ENCODE results near the gene PSIP1. TPM values are rescaled to one million over a fixed set of nuclear protein-coding genes. Genes with fewer than 3 reads are reported as not detected.
A peak's percentile ranks its signal among the peaks of the same experiment; 100 is the strongest.

The PSIP1 gene
- total and polyA plus RNA-seq, 9 of the 15 experiments (the other 6 are each of a cell fraction or from before 2014, with no cell fraction given), result 18.8 to 119 (median 59.9) TPM

DNA sequence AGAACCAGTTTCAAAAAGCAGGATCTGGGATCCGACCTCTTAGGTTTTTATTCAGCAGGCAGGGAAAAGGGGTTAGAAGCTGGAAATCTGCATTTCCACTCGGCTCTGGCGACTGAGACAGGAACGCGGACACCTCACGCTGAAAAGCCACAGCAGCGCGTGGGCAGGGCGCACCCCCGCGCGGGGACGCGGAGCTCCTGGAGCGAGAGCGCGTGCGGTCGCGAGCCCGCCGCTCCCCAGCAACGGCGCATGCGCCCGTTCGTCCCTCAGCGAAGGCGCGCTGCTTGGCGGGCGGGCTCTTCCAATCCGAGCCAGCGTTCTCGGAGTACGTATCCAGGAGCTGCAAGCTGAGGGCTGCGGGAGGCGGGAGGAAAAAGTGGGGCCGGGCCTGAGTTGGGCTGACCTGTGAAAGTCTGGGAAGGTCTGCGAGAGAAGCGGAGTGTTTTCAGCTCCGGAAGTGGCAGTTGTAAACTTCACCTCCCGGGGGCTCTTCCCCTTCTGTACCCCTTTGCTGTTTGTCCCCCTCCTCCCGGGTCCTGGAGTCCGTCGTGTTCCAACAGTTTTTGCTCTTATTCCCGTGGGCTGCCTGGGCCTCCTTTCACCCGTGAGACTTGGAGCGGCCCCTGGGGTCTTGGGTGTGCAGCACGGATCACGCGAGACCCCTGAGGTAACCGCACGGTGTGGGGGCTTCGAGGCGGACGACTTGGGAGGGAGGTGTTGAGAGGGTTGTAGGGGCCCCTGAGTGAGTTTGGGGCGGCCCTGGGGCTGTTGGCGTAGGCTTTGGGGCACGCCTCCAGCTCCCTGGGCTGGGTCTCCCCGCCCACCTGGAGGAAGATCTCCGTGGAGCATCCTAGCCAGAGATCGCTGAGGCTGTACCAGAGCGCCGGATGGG lies 42.1 kb upstream of the PSIP1 start, which contains the start of gene CCDC171:
TSS of gene CCDC171 (plus strand) at position 408 of the 892 bp plus-strand sequence. CDS start 11,046 bp downstream, outside the sequence.
- Histone ChIP-seq H3K9me1 (ENCODE audit: control insufficient read depth, insufficient read depth, low read length) (no peaks in the 10 kb centered on the region), H3K9ac (ENCODE audit: insufficient read depth in 1 of 2, low read depth in 2 of 2, low read length in 2 of 2) (peak within 1 kb of the TSS; percentile 61 to 90; a peak in 3 of 4 replicates), H3K4me1 (replicated peaks in 1 of 2; ENCODE audit: control insufficient read depth in 2 of 2, insufficient read depth in 2 of 2, low read length in 2 of 2) (peaks cover 0 to 12% of the 10 kb centered on the region in 2 experiments; a peak in 3 of 5 replicates), H3K4me2 (ENCODE audit: insufficient read depth, low read length) (peak within 1 kb of the TSS; percentile 88), H3K27ac (ENCODE audit: extremely low read depth, low read depth, low read length) (peak within 1 kb of the TSS; percentile 65), H3K27me3 (ENCODE audit: control insufficient read depth in 2 of 2, insufficient read depth in 2 of 2, low read length in 2 of 2) (no peaks in the 10 kb centered on the region), H4K20me1 (replicated peaks; ENCODE audit: control insufficient read depth, insufficient read depth, low read length) (no peaks in the 10 kb centered on the region), H3K9me3 (replicated peaks; ENCODE audit: control insufficient read depth, insufficient read depth, low read depth, low read length) (no peaks in the 10 kb centered on the region), H3K36me3 (ENCODE audit: control insufficient read depth, insufficient read depth, low read length) (no peaks in the 10 kb centered on the region), H2AFZ (ENCODE audit: low read depth, low read length) (peak within 1 kb of the TSS; percentile 99), H3K79me2 (ENCODE audit: control insufficient read depth, insufficient read depth, low read length) (no peaks in the 10 kb centered on the region), H3K4me3 (peak within 1 kb of the TSS; percentile 42)
- ChIA-PET CTCF (ENCODE audit: low intra/inter-chr PET ratio) (no interaction called here), POLR2A (interaction anchor here (0.7 kb wide), 1 partner anchor 37 kb away, joined by 5 read pairs; no protein-coding TSS in a partner anchor)
- in situ Hi-C loops (cut with MboI) (no loop called here), intact Hi-C loops (cut with micrococcal nuclease) (loop anchor here (2.0 to 5.0 kb wide), 3 partner anchors 39 to 54 kb away; partner anchors contain the start of gene PSIP1)
- 3% methylated on average over 26 of the region's 65 CpGs for WGBS (ENCODE audit: insufficient coverage, low coverage, missing lambda C conversion rate)
- no TSS peak for BruUV-seq (replicated peaks)
- ATAC-seq (peak; percentile 98), FAIRE-seq (peak; percentile 89), DNase-seq (ENCODE audit: extremely low read depth in 1 of 4, low spot score in 3 of 4) (peak; percentile 83 to 91 (median 88))
- TF ChIP-seq BACH1 (tag; IDR thresholded peaks at IDR 0.05), result no peak
- no peak for TF ChIP-seq BRF1 (IDR thresholded peaks at IDR 0.05; ENCODE audit: borderline replicate concordance, extremely low read depth, insufficient read length)
- no peak for TF ChIP-seq ZNF444 (CRISPR knock-in tag; IDR thresholded peaks at IDR 0.05)
- TF ChIP-seq, protein P1, sequence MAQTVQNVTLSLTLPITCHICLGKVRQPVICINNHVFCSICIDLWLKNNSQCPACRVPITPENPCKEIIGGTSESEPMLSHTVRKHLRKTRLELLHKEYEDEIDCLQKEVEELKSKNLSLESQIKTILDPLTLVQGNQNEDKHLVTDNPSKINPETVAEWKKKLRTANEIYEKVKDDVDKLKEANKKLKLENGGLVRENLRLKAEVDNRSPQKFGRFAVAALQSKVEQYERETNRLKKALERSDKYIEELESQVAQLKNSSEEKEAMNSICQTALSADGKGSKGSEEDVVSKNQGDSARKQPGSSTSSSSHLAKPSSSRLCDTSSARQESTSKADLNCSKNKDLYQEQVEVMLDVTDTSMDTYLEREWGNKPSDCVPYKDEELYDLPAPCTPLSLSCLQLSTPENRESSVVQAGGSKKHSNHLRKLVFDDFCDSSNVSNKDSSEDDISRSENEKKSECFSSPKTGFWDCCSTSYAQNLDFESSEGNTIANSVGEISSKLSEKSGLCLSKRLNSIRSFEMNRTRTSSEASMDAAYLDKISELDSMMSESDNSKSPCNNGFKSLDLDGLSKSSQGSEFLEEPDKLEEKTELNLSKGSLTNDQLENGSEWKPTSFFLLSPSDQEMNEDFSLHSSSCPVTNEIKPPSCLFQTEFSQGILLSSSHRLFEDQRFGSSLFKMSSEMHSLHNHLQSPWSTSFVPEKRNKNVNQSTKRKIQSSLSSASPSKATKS (CRISPR knock-in tag; IDR thresholded peaks at IDR 0.05), result no peak
- TF ChIP-seq, protein P2, sequence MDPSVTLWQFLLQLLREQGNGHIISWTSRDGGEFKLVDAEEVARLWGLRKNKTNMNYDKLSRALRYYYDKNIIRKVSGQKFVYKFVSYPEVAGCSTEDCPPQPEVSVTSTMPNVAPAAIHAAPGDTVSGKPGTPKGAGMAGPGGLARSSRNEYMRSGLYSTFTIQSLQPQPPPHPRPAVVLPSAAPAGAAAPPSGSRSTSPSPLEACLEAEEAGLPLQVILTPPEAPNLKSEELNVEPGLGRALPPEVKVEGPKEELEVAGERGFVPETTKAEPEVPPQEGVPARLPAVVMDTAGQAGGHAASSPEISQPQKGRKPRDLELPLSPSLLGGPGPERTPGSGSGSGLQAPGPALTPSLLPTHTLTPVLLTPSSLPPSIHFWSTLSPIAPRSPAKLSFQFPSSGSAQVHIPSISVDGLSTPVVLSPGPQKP (CRISPR knock-in tag; IDR thresholded peaks at IDR 0.05), result no peak
- no peak for TF ChIP-seq PRPF4 (IDR thresholded peaks at IDR 0.05; ENCODE audit: insufficient read depth, low read depth, low read length, poor library complexity, severe bottlenecking)
- TF ChIP-seq PHF20 (IDR thresholded peaks at IDR 0.05; ENCODE audit: partially characterized antibody), result peak; percentile 36
- TF ChIP-seq, protein P3, sequence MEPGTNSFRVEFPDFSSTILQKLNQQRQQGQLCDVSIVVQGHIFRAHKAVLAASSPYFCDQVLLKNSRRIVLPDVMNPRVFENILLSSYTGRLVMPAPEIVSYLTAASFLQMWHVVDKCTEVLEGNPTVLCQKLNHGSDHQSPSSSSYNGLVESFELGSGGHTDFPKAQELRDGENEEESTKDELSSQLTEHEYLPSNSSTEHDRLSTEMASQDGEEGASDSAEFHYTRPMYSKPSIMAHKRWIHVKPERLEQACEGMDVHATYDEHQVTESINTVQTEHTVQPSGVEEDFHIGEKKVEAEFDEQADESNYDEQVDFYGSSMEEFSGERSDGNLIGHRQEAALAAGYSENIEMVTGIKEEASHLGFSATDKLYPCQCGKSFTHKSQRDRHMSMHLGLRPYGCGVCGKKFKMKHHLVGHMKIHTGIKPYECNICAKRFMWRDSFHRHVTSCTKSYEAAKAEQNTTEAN (CRISPR knock-in tag; IDR thresholded peaks at IDR 0.05), result no peak
- TF ChIP-seq PHTF2 (CRISPR knock-in tag; IDR thresholded peaks at IDR 0.05), result no peak
- no peak for TF ChIP-seq RFX1 (IDR thresholded peaks at IDR 0.05)
- no peak for TF ChIP-seq TAF1 (IDR thresholded peaks at IDR 0.05; ENCODE audit: control insufficient read depth, extremely low read depth, insufficient read depth, low read length, severe bottlenecking)
- TF ChIP-seq PTTG1 (tag; IDR thresholded peaks at IDR 0.05; ENCODE audit: low read depth), result no peak
- peak; percentile 80 for TF ChIP-seq CXXC5 (CRISPR knock-in tag; IDR thresholded peaks at IDR 0.05)
- peak; percentile 37; the same call in 1 of the 2 replicates for TF ChIP-seq MXI1 (IDR thresholded peaks at IDR 0.05; ENCODE audit: low read depth, low read length)

Data from K562 (cell line).